ENCODE results near the gene COL24A1.

- peak in 3 of 4 experiments; percentile 7 to 39 (median 16) for TF ChIP-seq CTCF (IDR thresholded peaks at IDR 0.05)
- no peak for TF ChIP-seq EP300 (IDR thresholded peaks at IDR 0.05)
- TF ChIP-seq POLR2A (IDR thresholded peaks at IDR 0.05), result no peak
These were observed 261.9 kb downstream of the COL24A1 start for GRCh38 chr1:85894651-85895050.
